ENCODE data around the gene ARHGAP29. TPM values are rescaled to one million over a fixed set of nuclear protein-coding genes. Genes with fewer than 3 reads are reported as not detected.

The ARHGAP29 gene
- total RNA-seq, 6 donors from 2014 or later, result 43.8 to 87.5 (median 49.0) TPM

GRCh38 chr1:94142022-94142421 lies 95.4 kb downstream of the ARHGAP29 start:
- Histone ChIP-seq H3K4me1 (no peaks in the 10 kb centered on the region), H3K27me3 (no peaks in the 10 kb centered on the region), H3K36me3 (no peaks in the 10 kb centered on the region), H3K9me3 (no peaks in the 10 kb centered on the region), H3K4me3 (no peak overlapping the region), H3K27ac (no peak overlapping the region)
- TF ChIP-seq CTCF (IDR thresholded peaks at IDR 0.05), result no peak
- TF ChIP-seq POLR2A (IDR thresholded peaks at IDR 0.05), result no peak
- TF ChIP-seq EP300 (IDR thresholded peaks at IDR 0.05), result no peak
- no peak for TF ChIP-seq POLR2AphosphoS5 (IDR thresholded peaks at IDR 0.05)
- DNase-seq (no peak), ATAC-seq (ENCODE audit: low FRiP score in 2 of 2) (no peak)
- 83 to 89% methylated on average over 1 of the region's 1 CpG for WGBS, 2 donors

GRCh38 chr1:94132111-94132510 lies 105.3 kb downstream of the ARHGAP29 start:
- WGBS, 2 donors, result 92 to 95% methylated on average over 5 of the region's 5 CpGs
- Histone ChIP-seq H3K4me3 (no peak overlapping the region), H3K36me3 (no peaks in the 10 kb centered on the region), H3K27ac (no peak overlapping the region), H3K27me3 (no peaks in the 10 kb centered on the region), H3K4me1 (no peaks in the 10 kb centered on the region), H3K9me3 (no peaks in the 10 kb centered on the region)
- no peak for ATAC-seq (ENCODE audit: low FRiP score in 2 of 2)
- TF ChIP-seq POLR2A (IDR thresholded peaks at IDR 0.05) (no peak), CTCF (IDR thresholded peaks at IDR 0.05) (no peak), EP300 (IDR thresholded peaks at IDR 0.05) (no peak), POLR2AphosphoS5 (IDR thresholded peaks at IDR 0.05) (no peak)
- no peak for DNase-seq

- H3K4me3 ChIP-seq, result no peak overlapping the region
- H3K27ac ChIP-seq, result no peak overlapping the region
- WGBS, 2 donors, result 73 to 78% methylated on average over 8 of the region's 8 CpGs
- H3K27me3 ChIP-seq, result no peaks in the 10 kb centered on the region
- H3K36me3 ChIP-seq, result no peaks in the 10 kb centered on the region
- DNase-seq (no peak), ATAC-seq (ENCODE audit: low FRiP score in 2 of 2) (no peak)
- H3K9me3 ChIP-seq, result no peaks in the 10 kb centered on the region
- no peak for TF ChIP-seq POLR2AphosphoS5 (IDR thresholded peaks at IDR 0.05)
- no peak for TF ChIP-seq CTCF (IDR thresholded peaks at IDR 0.05)
- no peak for TF ChIP-seq POLR2A (IDR thresholded peaks at IDR 0.05)
- TF ChIP-seq EP300 (IDR thresholded peaks at IDR 0.05), result no peak
- no peaks in the 10 kb centered on the region for H3K4me1 ChIP-seq
These were observed 106.4 kb downstream of the ARHGAP29 start for GRCh38 chr1:94130851-94131595.

- Histone ChIP-seq H3K27me3 (no peaks in the 10 kb centered on the region), H3K27ac (no peak overlapping the region), H3K9me3 (no peaks in the 10 kb centered on the region), H3K4me3 (no peak overlapping the region), H3K36me3 (no peaks in the 10 kb centered on the region), H3K4me1 (no peaks in the 10 kb centered on the region)
- ATAC-seq (ENCODE audit: low FRiP score in 2 of 2) (no peak), DNase-seq (no peak)
- WGBS, 2 donors, result 81 to 83% methylated on average over 3 of the region's 3 CpGs
- TF ChIP-seq CTCF (IDR thresholded peaks at IDR 0.05) (no peak), EP300 (IDR thresholded peaks at IDR 0.05) (no peak), POLR2AphosphoS5 (IDR thresholded peaks at IDR 0.05) (no peak), POLR2A (IDR thresholded peaks at IDR 0.05) (no peak)
These were observed 110.7 kb downstream of the ARHGAP29 start for GRCh38 chr1:94126651-94127050.
